GM19043 (cell line): Measurements from ENCODE around the gene MAP7D1.
A peak's percentile ranks its signal among the peaks of the same experiment; 100 is the strongest.
"Not testable (repeated sequence)": the region's sequence is repeated elsewhere in the genome, so short reads cannot be mapped to it uniquely, and the experiment has no call there.

Source experiments
- ATAC-seq: cut with Tn5 transposase; IDR thresholded peaks from one replicate; pipeline ENCODE4 v1.9.1; 2021; ENCODE audit warnings: low read depth; ENCODE audit not compliant: unreplicated experiment

The MAP7D1 gene

GRCh38 chr1:36224537-36225282 lies 68.8 kb downstream of the MAP7D1 start:
- ATAC-seq: peak; percentile 48

- ATAC-seq: no peak
Observed at GRCh38 chr1:36225283-36225899, 69.4 kb downstream of the MAP7D1 start.

- ATAC-seq: not testable (repeated sequence)
Observed at GRCh38 chr1:36230279-36230678, 74.3 kb downstream of the MAP7D1 start.
